Mucosa of rectum (tissue), 2 donors: ENCODE data around the gene LYL1.

Source experiments
- H3K27ac ChIP-seq, 2 donors: one replicate each; pipeline ENCODE4 v1.7.0; 2013; ENCODE audit warnings: inconsistent platforms in 2 of 2, low read depth in 2 of 2, low read length in 2 of 2
- H3K27me3 ChIP-seq, 2 donors: one replicate each; pipeline ENCODE4 v1.7.0; 2013; ENCODE audit warnings: low read length in 2 of 2; ENCODE audit not compliant: control insufficient read depth in 2 of 2, insufficient read depth in 2 of 2
- H3K36me3 ChIP-seq, 2 donors: one replicate each; pipeline ENCODE4 v1.7.0; 2013; ENCODE audit warnings: low read length in 2 of 2; ENCODE audit not compliant: control insufficient read depth in 2 of 2, insufficient read depth in 2 of 2
- H3K4me1 ChIP-seq, 2 donors: one replicate each; pipeline ENCODE4 v1.7.0; 2013; ENCODE audit warnings: low read length in 2 of 2, mild to moderate bottlenecking in 1 of 2; ENCODE audit not compliant: control insufficient read depth in 2 of 2, insufficient read depth in 2 of 2
- H3K4me3 ChIP-seq, 2 donors: one replicate each; pipeline ENCODE4 v1.7.0; 2013; ENCODE audit warnings: low read length in 2 of 2
- H3K9ac ChIP-seq, 2 donors: one replicate each; pipeline ENCODE4 v1.7.0; 2013; ENCODE audit warnings: low read length in 2 of 2, low read depth in 1 of 2, mild to moderate bottlenecking in 1 of 2
- H3K9me3 ChIP-seq, 2 donors: one replicate each; pipeline ENCODE4 v1.7.0; 2013; ENCODE audit warnings: low read length in 2 of 2; ENCODE audit not compliant: control insufficient read depth in 2 of 2
- donor health status: healthy.
- donor health status: Normal muscosa, but diverticular disease.

LYL1 gene

GRCh38 chr19:13138916-13139198, 36.2 kb upstream of the LYL1 start:
- H3K36me3 ChIP-seq, result peaks cover 33 to 39% of the 10 kb centered on the region in 2 donors

GRCh38 chr19:13138171-13138915, 35.7 kb upstream of the LYL1 start:
- Histone ChIP-seq H3K4me3 (no peak overlapping the region), H3K27ac (no peak overlapping the region), H3K4me1 (no peaks in the 10 kb centered on the region), H3K9ac (no peak overlapping the region), H3K9me3 (no peaks in the 10 kb centered on the region), H3K36me3 (peaks cover 31 to 41% of the 10 kb centered on the region in 2 donors), H3K27me3 (no peaks in the 10 kb centered on the region)

More at GRCh38 chr19:13138916-13139198, 36.2 kb upstream of the LYL1 start:
- no peaks in the 10 kb centered on the region for H3K4me1 ChIP-seq
- no peak overlapping the region for H3K9ac ChIP-seq
- no peak overlapping the region for H3K4me3 ChIP-seq
- H3K9me3 ChIP-seq, result no peaks in the 10 kb centered on the region
- H3K27me3 ChIP-seq, result no peaks in the 10 kb centered on the region
- H3K27ac ChIP-seq, result no peak overlapping the region

- no peaks in the 10 kb centered on the region for H3K4me1 ChIP-seq
- no peaks in the 10 kb centered on the region for H3K27me3 ChIP-seq
- no peak overlapping the region for H3K9ac ChIP-seq
- peaks cover 31 to 41% of the 10 kb centered on the region in 2 donors for H3K36me3 ChIP-seq
- H3K4me3 ChIP-seq, result no peak overlapping the region
- no peaks in the 10 kb centered on the region for H3K9me3 ChIP-seq
- no peak overlapping the region for H3K27ac ChIP-seq
These were observed 34.7 kb upstream of the LYL1 start for GRCh38 chr19:13137290-13137794.

- Histone ChIP-seq H3K9ac (no peak overlapping the region), H3K4me1 (peaks cover 0 to 3% of the 10 kb centered on the region in 2 donors), H3K27ac (no peak overlapping the region), H3K36me3 (peaks cover 31 to 39% of the 10 kb centered on the region in 2 donors), H3K27me3 (no peaks in the 10 kb centered on the region), H3K4me3 (no peak overlapping the region), H3K9me3 (no peaks in the 10 kb centered on the region)
These were observed 32.7 kb upstream of the LYL1 start for GRCh38 chr19:13135068-13136062.

- H3K36me3 ChIP-seq, result peaks cover 31 to 39% of the 10 kb centered on the region in 2 donors
- H3K27ac ChIP-seq, result no peak overlapping the region
- no peak overlapping the region for H3K9ac ChIP-seq
- peaks cover 0 to 3% of the 10 kb centered on the region in 2 donors for H3K4me1 ChIP-seq
- H3K9me3 ChIP-seq, result no peaks in the 10 kb centered on the region
- no peak overlapping the region for H3K4me3 ChIP-seq
- H3K27me3 ChIP-seq, result no peaks in the 10 kb centered on the region
These were observed 32.0 kb upstream of the LYL1 start for GRCh38 chr19:13134626-13135025.

GRCh38 chr19:13133241-13133870, 30.7 kb upstream of the LYL1 start:
- Histone ChIP-seq H3K4me3 (no peak overlapping the region), H3K27me3 (no peaks in the 10 kb centered on the region), H3K4me1 (peaks cover 0 to 3% of the 10 kb centered on the region in 2 donors), H3K27ac (no peak overlapping the region), H3K9ac (no peak overlapping the region), H3K9me3 (no peaks in the 10 kb centered on the region), H3K36me3 (peaks cover 28 to 37% of the 10 kb centered on the region in 2 donors)

- no peaks in the 10 kb centered on the region for H3K9me3 ChIP-seq
- H3K9ac ChIP-seq, result no peak overlapping the region
- peaks cover 0 to 3% of the 10 kb centered on the region in 2 donors for H3K4me1 ChIP-seq
- no peak overlapping the region for H3K4me3 ChIP-seq
- no peaks in the 10 kb centered on the region for H3K27me3 ChIP-seq
- H3K36me3 ChIP-seq, result peaks cover 24 to 29% of the 10 kb centered on the region in 2 donors
- H3K27ac ChIP-seq, result no peak overlapping the region
These were observed 30.0 kb upstream of the LYL1 start for GRCh38 chr19:13132471-13133180.

- H3K9me3 ChIP-seq, result no peaks in the 10 kb centered on the region
- no peak overlapping the region for H3K4me3 ChIP-seq
- peaks cover 0 to 3% of the 10 kb centered on the region in 2 donors for H3K4me1 ChIP-seq
- no peak overlapping the region for H3K9ac ChIP-seq
- no peak overlapping the region for H3K27ac ChIP-seq
- H3K27me3 ChIP-seq, result no peaks in the 10 kb centered on the region
- peaks cover 9 to 17% of the 10 kb centered on the region in 2 donors for H3K36me3 ChIP-seq
These were observed 28.3 kb upstream of the LYL1 start for GRCh38 chr19:13130886-13131490.

GRCh38 chr19:13129384-13129783, 26.7 kb upstream of the LYL1 start:
- no peak overlapping the region for H3K4me3 ChIP-seq
- H3K27ac ChIP-seq, result no peak overlapping the region
- H3K9ac ChIP-seq, result no peak overlapping the region

More at GRCh38 chr19:13129384-13129783, 26.7 kb upstream of the LYL1 start:
- Histone ChIP-seq H3K36me3 (peaks cover 0 to 11% of the 10 kb centered on the region in 2 donors), H3K27me3 (no peaks in the 10 kb centered on the region), H3K9me3 (no peaks in the 10 kb centered on the region), H3K4me1 (peaks cover 0 to 3% of the 10 kb centered on the region in 2 donors)
